Measurements from ENCODE around the gene MYCBP. TPM values are rescaled to one million over a fixed set of nuclear protein-coding genes. Genes with fewer than 3 reads are reported as not detected.

Gene MYCBP
- total RNA-seq, 1 donor from 2014 or later, result 21.8 TPM

GRCh38 chr1:38819516-38819915 lies 53.6 kb downstream of the MYCBP start:
- no peak for ATAC-seq

- ATAC-seq, result no peak
Measured at GRCh38 chr1:38819040-38819439, 54.1 kb downstream of the MYCBP start.

- peak; percentile 53 for ATAC-seq
Measured at GRCh38 chr1:38818175-38818976, 54.8 kb downstream of the MYCBP start.

DNA sequence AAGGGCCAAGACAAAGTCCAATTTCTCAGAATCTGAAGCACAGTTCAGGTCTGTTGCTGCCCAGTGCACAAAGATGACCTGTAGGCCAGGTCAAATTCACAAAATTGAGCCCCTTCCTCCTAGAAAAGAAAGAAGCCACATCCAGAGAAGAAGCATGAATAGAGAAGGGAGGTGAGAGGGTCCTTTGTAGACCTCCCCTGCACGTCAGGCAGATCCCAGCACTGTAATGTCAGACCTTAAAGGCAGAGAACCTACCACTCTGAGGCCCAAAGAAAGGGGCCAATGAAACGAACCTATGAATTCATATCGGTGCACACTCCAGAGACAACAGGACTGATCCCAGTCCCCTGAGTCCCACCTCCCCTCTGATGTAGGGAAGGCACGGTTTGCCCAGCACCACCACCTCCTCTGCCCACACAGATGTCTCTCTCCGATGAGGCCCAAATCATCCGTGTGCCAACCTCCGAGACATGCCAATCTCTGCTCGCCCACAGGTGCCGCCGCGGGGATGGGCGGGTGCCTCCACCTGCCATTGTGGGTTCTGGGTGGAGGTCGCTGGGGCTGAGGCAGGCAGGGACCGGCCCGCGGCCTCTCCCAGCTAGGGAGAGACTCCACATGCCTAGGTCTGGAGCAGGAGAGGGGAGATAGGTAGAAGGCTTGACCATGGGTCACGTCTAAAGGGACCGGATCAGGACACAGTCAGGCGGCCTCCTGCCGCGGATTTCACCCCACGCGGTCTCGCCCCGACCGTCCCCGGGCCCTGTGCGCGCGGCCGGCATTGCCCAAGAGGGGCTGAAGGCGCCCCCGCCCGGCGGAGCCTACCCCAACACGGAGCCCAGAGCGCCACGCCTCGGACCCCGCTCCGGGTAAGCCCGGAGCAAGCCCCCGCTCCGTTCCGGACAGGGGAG lies 55.6 kb downstream of the MYCBP start:
- ATAC-seq, result peak; percentile 23

- no peak for ATAC-seq
Measured at GRCh38 chr1:38815903-38816627, 57.1 kb downstream of the MYCBP start.

DNA sequence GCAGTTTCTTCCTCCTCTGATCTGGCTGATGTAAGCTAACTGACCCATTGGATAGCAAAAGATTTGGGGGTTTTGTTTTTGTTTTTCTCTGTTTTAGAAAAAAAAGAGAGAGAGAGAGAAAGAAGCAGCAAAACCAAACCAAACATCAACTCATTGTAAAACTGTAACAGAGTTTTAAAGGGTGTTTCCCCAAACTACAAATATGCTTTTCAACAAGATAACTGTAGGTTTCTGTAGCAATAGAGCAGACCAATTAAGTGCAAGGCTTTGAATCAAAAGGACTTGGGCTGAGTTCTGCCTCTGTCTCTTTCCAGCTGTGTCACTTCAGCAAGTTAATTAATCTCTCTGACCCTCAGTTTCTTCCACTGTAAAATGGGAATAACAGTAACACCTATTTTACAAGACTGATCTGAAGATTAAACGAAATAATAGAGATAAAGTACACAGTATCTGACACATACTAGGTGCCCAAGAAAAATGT lies 58.1 kb downstream of the MYCBP start:
- no peak for ATAC-seq

GRCh38 chr1:38814444-38814983 lies 58.6 kb downstream of the MYCBP start:
- no peak for ATAC-seq

- ATAC-seq, result no peak
Measured at GRCh38 chr1:38812981-38813380, 60.2 kb downstream of the MYCBP start.

Other genes starting within 250 kb of the MYCBP start
- 32.8 TPM for gene RRAGC, start 13.6 kb downstream of the MYCBP start, total RNA-seq
- 0.44 TPM for gene GJA9, start 8.2 kb upstream of the MYCBP start, total RNA-seq
- gene RHBDL2, start 68.5 kb upstream of the MYCBP start, total RNA-seq, result 16.1 TPM
- 28.7 TPM for gene AKIRIN1, start 117.9 kb upstream of the MYCBP start, total RNA-seq
- gene NDUFS5, start 153.0 kb upstream of the MYCBP start, total RNA-seq, result 165 TPM